HG03108 (cell line): Measurements from ENCODE around the gene CECR2.

Source experiments
- ATAC-seq: cut with Tn5 transposase; IDR thresholded peaks from one replicate; pipeline ENCODE4 v1.9.1; 2021; ENCODE audit warnings: moderate library complexity; ENCODE audit not compliant: unreplicated experiment

Gene CECR2

DNA sequence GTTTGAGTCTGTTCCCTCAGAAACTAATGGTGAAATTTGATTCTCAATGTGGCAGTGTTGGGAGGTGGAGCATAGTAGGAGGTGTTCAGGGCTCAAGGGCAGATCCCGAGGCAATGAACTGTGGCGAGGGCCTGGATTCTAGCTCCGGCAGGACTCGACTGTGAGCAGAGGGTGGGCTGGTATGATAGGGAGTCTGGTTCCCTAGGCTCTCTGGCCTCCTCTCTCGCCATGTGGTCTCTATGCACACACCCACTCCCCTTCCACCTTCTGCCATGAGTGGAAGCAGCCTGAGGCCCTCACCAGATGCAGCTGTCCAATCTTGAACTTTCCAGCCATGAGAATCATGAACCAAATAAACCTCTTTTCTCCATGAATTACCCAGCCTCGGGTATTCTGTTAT, 227.0 kb downstream of the CECR2 start:
- no peak for ATAC-seq

- no peak for ATAC-seq
Observed at GRCh38 chr22:17597217-17597616, 228.0 kb downstream of the CECR2 start.

GRCh38 chr22:17598318-17598717, 229.1 kb downstream of the CECR2 start:
- ATAC-seq, result no peak

DNA sequence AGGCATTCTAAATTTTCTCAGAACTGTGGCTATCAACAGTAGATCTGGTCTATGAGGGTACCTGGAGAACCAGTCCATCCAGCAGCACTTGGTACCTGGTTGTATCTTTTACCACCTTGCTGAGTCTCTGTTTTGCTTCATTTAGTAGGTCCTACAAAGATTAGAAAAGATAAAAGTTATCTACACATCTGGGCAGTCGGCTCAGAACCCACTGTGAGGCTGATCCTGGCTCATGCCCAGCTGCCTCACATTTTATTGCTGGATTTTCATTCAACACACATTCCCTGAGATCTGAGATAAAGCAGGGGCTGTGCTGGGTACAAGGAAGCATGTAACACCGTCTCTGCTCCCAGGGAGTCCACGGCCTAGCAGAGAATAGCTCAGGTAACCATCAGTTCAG, 231.8 kb downstream of the CECR2 start:
- no peak for ATAC-seq

DNA sequence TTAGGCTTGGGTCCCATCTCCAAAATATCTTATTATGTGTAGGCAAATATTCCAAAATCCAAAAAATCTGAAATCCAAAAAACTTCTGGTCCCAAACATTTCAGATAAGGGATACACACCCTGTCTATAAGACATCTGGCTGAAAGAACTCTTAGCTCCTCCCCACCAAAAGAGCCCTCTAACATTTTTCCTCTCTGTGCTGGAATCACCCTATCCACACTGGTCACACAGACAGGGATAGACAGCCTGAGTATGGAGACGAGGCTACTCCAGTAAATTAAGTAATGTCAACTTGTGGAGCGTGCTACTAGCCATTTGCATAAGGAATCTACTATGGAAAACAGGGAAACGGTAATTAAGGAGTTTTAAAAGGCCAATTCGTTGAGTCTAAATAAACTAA, 234.4 kb downstream of the CECR2 start:
- no peak for ATAC-seq

GRCh38 chr22:17606496-17606895, 237.2 kb downstream of the CECR2 start:
- no peak for ATAC-seq
